HG03064 (cell line): ENCODE data around the gene AGAP1.

ENCODE experiments used
- ATAC-seq: cut with Tn5 transposase; IDR thresholded peaks from one replicate; pipeline ENCODE4 v1.9.1; 2021; ENCODE audit warnings: low read depth; ENCODE audit not compliant: unreplicated experiment

Gene AGAP1

GRCh38 chr2:235960716-235961640 is 467.1 kb downstream of the AGAP1 start:
- ATAC-seq = no peak

- ATAC-seq = no peak
Measured at GRCh38 chr2:235961711-235962110, 467.9 kb downstream of the AGAP1 start.

- no peak for ATAC-seq
Measured at GRCh38 chr2:235963853-235964577, 470.2 kb downstream of the AGAP1 start.

DNA sequence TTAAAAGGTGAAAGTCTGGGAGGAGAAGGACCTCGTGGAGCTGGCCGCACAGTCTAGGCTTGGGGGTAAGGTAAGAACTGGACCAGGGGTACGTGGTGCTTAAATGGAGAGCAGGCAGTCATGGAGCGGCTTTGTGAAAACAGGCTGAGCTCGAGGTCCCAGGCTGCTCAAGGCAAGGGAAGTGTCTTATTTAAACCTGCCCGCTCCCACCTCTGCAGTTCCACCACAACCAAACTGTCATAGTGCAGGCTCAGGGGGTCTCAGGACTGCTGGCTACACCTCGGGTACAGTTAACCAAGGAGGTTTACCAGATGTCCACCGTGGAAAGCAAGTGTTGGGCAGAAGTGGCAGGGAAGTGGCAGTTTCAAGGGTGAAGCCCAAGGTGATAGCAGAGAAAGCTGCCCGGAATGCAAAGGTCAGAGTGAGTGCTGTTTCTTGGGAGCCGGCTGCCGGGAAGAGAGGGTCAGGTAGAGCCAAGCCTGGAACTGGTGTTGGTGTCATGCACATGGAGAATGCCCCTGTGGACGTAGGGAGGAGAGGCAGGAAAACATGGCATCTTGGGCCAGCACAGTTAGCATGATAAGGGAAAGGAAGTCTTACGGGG is 471.0 kb downstream of the AGAP1 start:
- ATAC-seq = no peak

GRCh38 chr2:235966396-235966795 is 472.6 kb downstream of the AGAP1 start:
- ATAC-seq = no peak

DNA sequence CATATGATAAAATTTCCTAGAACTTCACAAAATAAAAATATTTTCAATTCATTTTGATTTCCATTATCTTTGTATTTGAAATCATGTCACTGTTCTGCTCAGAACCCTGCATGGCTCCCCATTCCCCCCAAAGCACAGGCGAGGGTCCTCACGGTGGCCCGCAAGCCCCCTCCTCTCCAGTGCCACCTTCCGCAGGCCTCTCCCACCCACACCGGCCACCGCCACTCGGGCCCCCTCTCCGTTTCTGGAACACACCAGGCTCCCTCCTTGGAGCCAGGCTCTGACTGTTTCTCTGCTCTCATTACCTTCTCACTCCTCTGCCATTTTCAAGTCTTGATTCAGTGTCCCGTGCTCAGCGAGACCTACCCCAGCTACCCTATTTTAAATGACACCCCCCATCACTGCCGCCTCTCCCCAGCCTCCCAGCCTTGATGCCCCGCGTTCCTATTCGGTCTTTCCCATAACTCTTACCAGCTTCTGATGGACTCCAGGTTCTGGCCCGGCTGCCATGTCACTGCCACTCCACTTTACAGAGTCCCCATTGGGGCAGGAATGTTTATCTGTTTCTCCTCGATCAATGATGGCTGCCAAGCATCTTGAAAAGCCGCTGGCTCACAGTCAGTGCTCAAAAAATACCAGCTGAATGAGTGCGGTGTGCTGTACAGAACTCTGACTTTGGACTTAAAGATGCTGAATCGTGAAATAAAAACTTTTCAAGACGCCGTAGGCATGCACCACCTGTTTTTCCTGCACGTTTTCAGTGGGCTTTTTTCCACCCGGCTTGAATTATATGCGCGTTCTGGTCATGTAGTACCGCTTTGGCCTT is 473.3 kb downstream of the AGAP1 start:
- ATAC-seq = no peak

DNA sequence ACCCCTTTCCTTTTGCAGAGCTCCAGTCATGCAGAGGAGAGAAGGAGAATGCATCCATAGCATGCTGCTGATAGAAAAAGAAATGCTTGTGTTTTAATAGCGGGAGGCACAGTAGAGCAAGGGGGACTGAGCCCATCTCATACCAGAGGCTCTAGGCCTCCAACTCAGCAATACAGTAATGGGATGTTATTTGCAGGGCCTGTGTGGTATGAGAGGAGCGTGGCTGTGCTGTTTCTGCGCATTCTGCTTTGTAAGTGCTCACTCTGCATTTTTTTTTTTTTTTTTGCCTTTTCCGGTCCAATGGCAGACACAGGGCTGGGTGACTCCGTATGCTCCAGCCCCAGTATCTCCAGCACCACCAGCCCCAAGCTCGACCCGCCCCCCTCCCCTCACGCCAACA is 474.3 kb downstream of the AGAP1 start:
- no peak for ATAC-seq

GRCh38 chr2:235968616-235969324 is 474.9 kb downstream of the AGAP1 start:
- no peak for ATAC-seq

- ATAC-seq = no peak
Measured at GRCh38 chr2:235970204-235971040, 476.6 kb downstream of the AGAP1 start.

DNA sequence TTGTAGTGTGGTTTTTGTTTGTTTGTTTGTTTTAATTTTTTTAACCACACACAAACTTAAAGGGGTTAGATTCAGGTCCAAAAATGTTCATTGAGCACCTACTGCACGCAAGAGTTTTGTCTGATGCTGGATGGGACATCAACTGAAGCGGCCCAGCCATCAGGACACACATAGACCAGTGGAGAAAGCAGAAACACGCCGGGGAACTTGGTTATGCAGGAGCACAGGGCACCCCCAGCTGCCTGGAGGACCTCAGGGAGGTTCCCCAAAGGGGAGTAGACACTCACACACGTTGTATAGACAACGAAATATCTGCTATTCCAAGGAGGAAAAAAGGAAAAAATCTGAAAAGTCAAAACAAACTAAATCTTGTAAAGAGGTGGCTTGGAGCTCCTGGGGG is 482.7 kb downstream of the AGAP1 start:
- no peak for ATAC-seq

DNA sequence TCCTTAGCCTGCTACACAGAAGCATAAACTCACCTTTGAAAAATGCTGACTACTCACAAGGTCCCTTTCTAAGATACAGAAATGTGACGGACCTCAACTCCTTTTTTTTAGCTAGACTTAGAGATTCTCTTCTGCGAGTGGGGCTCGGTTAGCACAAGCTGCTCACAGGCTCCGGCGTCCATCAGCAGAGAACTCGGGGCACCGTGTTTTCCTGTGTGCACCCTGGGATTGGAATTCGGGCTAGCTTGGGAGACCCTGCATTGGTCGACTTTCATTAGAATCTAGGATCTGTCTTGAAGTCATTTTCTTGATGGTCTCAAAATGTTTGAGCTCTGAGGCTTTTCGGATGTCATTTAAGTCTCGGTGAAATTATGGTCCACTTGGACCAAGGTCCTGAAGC is 483.1 kb downstream of the AGAP1 start:
- no peak for ATAC-seq

DNA sequence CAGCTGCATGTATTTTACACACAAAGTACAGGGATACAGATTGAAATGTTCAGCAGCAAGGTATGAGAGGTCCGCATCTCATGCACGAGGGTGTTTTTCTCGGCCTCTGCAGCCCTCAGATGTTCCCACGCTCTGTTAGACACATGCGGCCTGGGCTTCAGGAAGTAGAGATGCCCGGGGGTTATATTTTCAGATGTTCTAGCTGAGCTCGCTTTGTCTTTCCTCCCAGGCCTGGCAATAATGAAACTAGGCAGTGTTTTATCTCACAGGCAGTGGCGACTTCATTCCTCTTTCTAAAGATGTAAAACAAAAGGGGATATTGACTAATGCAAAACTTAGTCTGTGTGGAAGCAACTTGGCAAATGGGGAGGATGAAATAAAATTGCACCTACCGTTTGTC is 483.6 kb downstream of the AGAP1 start:
- no peak for ATAC-seq

GRCh38 chr2:235978022-235978421 is 484.2 kb downstream of the AGAP1 start:
- no peak for ATAC-seq

DNA sequence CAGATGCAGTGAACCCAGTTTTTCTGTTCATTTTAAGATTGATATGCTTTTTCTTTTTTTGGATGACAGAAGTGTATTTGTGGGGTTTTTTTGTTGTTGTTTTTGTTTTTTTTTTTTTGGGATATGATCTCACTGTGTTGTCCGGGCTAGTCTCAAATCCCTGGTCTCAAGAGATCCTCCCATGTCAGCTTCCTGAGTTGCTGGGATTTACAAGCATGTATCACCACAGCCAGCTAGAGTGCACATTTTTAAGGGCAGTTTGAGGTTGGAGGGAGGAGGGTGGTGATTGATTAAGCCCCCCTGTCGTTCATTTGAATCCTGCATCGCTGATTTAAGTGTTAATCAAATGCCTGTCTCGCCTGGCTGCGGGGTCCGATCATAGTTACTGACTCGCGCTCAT is 485.2 kb downstream of the AGAP1 start:
- ATAC-seq = no peak

DNA sequence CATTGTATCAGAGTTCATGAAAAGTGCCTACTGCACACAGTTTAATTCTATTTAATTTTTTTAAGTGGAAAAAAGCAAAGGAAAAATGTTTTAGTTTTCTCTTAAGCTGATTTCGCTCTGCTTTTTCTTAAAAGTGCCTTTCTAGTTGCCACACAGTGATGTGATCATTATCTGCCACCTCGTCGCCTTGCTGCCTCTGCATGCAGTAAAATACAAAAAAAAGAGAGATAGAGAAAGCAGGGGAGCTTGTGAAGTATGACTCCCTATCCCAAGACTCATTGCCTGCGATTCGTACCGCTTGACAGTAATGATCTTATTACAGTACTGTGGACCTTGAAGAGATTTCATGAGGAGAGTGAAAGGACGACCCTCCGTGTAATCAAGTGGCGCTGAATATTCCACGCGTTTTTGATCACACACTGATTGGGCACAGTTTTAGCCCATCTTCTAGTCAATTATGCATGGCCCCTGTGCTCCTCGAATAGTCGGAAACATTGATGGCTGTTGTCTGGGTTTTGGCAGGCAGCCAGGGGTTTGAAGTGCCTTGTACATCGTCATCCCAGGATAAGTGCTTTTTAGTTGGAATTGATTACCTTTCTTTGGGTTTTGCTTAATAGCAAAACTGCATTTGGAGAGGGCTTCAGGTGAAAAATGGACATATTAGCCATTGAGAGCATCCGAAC is 486.1 kb downstream of the AGAP1 start:
- no peak for ATAC-seq

- no peak for ATAC-seq
Measured at GRCh38 chr2:235981631-235982030, 487.8 kb downstream of the AGAP1 start.

DNA sequence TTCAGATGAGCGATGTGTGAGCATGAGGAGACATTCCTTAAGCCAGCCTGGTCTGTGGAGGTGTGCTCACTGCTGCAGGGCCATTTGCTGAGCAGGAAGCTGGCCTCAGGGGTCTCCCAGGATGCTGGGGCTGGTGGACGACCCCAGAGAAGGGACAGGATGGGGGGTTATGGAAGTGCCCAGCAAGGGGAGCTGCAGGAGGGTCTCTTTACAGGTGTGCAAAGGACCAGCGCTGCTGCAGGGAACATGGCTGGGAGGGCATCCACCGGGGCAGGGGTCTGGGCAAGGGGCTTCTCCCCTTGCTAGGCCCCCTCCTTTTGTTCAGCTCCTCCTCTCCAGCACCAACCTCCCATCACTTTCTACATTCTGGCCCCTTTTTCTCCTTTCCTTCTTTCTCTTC is 489.2 kb downstream of the AGAP1 start:
- no peak for ATAC-seq

- ATAC-seq = no peak
Measured at GRCh38 chr2:235984552-235984951, 490.7 kb downstream of the AGAP1 start.

DNA sequence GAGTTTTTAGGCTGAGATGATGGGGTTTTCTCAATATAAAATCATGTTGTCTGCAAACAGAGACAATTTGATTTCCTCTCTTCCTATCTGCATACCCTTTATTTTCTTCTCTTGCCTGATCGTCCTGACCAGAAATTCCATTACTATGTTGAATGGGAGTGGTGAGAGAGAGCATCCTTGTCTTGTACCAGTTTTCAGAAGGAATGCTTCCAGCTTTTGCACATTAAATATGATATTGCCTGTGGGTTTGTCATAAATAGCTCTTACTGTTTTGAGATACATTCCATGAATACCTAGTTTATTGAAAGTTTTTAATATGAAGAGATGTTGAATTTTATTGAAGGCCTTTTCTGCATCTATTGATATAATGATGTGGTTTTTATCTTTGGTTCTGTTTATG is 492.5 kb downstream of the AGAP1 start:
- no peak for ATAC-seq
